ENCODE data around the gene CCDC177. TPM values are rescaled to one million over a fixed set of nuclear protein-coding genes. Genes with fewer than 3 reads are reported as not detected.

The CCDC177 gene
- total and polyA plus RNA-seq, 4 donors = 0.08 TPM; not detected in 3

DNA sequence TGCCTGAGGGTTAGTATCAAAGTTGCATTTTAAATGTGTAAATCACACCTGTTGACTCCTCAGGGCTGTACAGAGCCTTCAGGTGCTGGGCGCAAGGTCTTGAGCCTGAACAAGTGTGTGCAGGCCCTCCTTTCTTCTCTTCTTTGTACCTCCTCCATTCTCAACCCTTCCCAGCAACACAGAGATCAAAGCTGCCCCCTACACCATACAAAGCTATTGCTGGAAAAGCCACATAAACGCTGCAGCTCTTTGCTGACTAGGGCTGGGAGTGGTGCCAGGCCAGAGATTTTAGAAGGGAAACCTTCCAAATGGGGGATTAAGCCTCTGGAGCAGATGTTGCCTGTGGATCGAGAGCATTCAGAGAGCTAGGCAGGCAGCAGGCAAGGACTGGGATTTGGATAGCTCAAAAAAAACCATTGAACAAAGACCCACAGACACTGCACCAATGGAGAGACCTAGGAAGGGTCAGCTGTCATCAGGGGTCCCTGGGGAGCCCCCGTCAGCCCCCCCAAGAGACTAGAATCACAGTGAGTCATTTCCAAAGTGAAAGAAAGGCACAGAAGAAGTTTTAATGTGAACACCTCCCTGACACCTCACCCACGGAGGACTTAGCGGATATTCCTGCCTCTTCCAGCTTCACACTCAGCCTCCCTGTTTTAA, 18.5 kb upstream of the CCDC177 start:
- Histone ChIP-seq H3K9me3 (ENCODE audit: control insufficient read depth in 4 of 4, low read length in 3 of 4) (no peaks in the 10 kb centered on the region), H3K4me1 (ENCODE audit: control insufficient read depth in 4 of 4, insufficient read depth in 4 of 4, low read length in 3 of 4) (no peaks in the 10 kb centered on the region), H3K4me3 (ENCODE audit: low read depth in 1 of 3, low read length in 3 of 3) (no peak overlapping the region), H3K27me3 (ENCODE audit: control insufficient read depth in 4 of 4, insufficient read depth in 4 of 4, low read length in 3 of 4) (no peaks in the 10 kb centered on the region), H3K27ac (ENCODE audit: low read depth in 1 of 2, low read length in 2 of 2) (no peak overlapping the region), H3K9ac (ENCODE audit: low read depth in 1 of 2, low read length in 2 of 2) (no peak overlapping the region), H3K36me3 (ENCODE audit: control insufficient read depth in 4 of 4, insufficient read depth in 3 of 4, low read depth in 1 of 4, low read length in 3 of 4) (no peaks in the 10 kb centered on the region)
- DNase-seq (ENCODE audit: low spot score) = no peak
- WGBS = 72% methylated on average over 6 of the region's 6 CpGs
- no peak for TF ChIP-seq YY1 (IDR thresholded peaks at IDR 0.05)
- TF ChIP-seq FOXA1 (IDR thresholded peaks at IDR 0.05) = no peak
- TF ChIP-seq FOXA2 (IDR thresholded peaks at IDR 0.05) = no peak
- no peak for TF ChIP-seq SP1 (IDR thresholded peaks at IDR 0.05)
- no peak for TF ChIP-seq JUND (IDR thresholded peaks at IDR 0.05)
- TF ChIP-seq, protein P1, sequence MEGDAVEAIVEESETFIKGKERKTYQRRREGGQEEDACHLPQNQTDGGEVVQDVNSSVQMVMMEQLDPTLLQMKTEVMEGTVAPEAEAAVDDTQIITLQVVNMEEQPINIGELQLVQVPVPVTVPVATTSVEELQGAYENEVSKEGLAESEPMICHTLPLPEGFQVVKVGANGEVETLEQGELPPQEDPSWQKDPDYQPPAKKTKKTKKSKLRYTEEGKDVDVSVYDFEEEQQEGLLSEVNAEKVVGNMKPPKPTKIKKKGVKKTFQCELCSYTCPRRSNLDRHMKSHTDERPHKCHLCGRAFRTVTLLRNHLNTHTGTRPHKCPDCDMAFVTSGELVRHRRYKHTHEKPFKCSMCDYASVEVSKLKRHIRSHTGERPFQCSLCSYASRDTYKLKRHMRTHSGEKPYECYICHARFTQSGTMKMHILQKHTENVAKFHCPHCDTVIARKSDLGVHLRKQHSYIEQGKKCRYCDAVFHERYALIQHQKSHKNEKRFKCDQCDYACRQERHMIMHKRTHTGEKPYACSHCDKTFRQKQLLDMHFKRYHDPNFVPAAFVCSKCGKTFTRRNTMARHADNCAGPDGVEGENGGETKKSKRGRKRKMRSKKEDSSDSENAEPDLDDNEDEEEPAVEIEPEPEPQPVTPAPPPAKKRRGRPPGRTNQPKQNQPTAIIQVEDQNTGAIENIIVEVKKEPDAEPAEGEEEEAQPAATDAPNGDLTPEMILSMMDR (IDR thresholded peaks at IDR 0.05; ENCODE audit: low read depth, low read length, missing input control) = no peak
- TF ChIP-seq, protein P2, sequence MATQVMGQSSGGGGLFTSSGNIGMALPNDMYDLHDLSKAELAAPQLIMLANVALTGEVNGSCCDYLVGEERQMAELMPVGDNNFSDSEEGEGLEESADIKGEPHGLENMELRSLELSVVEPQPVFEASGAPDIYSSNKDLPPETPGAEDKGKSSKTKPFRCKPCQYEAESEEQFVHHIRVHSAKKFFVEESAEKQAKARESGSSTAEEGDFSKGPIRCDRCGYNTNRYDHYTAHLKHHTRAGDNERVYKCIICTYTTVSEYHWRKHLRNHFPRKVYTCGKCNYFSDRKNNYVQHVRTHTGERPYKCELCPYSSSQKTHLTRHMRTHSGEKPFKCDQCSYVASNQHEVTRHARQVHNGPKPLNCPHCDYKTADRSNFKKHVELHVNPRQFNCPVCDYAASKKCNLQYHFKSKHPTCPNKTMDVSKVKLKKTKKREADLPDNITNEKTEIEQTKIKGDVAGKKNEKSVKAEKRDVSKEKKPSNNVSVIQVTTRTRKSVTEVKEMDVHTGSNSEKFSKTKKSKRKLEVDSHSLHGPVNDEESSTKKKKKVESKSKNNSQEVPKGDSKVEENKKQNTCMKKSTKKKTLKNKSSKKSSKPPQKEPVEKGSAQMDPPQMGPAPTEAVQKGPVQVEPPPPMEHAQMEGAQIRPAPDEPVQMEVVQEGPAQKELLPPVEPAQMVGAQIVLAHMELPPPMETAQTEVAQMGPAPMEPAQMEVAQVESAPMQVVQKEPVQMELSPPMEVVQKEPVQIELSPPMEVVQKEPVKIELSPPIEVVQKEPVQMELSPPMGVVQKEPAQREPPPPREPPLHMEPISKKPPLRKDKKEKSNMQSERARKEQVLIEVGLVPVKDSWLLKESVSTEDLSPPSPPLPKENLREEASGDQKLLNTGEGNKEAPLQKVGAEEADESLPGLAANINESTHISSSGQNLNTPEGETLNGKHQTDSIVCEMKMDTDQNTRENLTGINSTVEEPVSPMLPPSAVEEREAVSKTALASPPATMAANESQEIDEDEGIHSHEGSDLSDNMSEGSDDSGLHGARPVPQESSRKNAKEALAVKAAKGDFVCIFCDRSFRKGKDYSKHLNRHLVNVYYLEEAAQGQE (IDR thresholded peaks at IDR 0.05) = no peak
- no peak for TF ChIP-seq EGR1 (IDR thresholded peaks at IDR 0.05; ENCODE audit: low read depth in 2 of 2)
- TF ChIP-seq, protein P3, sequence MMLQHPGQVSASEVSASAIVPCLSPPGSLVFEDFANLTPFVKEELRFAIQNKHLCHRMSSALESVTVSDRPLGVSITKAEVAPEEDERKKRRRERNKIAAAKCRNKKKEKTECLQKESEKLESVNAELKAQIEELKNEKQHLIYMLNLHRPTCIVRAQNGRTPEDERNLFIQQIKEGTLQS (IDR thresholded peaks at IDR 0.05) = no peak
- TF ChIP-seq, protein P4, sequence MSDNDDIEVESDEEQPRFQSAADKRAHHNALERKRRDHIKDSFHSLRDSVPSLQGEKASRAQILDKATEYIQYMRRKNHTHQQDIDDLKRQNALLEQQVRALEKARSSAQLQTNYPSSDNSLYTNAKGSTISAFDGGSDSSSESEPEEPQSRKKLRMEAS (IDR thresholded peaks at IDR 0.05) = no peak
- no peak for TF ChIP-seq TAF1 (conservative IDR thresholded peaks at IDR 0.05)
- no peak for TF ChIP-seq GABPA (IDR thresholded peaks at IDR 0.05 in 1 of 2, conservative IDR thresholded peaks at IDR 0.05 in 1 of 2)
- no peak for TF ChIP-seq RXRA (IDR thresholded peaks at IDR 0.05)
- TF ChIP-seq, protein P5, sequence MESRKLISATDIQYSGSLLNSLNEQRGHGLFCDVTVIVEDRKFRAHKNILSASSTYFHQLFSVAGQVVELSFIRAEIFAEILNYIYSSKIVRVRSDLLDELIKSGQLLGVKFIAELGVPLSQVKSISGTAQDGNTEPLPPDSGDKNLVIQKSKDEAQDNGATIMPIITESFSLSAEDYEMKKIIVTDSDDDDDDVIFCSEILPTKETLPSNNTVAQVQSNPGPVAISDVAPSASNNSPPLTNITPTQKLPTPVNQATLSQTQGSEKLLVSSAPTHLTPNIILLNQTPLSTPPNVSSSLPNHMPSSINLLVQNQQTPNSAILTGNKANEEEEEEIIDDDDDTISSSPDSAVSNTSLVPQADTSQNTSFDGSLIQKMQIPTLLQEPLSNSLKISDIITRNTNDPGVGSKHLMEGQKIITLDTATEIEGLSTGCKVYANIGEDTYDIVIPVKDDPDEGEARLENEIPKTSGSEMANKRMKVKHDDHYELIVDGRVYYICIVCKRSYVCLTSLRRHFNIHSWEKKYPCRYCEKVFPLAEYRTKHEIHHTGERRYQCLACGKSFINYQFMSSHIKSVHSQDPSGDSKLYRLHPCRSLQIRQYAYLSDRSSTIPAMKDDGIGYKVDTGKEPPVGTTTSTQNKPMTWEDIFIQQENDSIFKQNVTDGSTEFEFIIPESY (IDR thresholded peaks at IDR 0.05) = no peak
- TF ChIP-seq HNF4G (IDR thresholded peaks at IDR 0.05) = no peak
- no peak for TF ChIP-seq NR2F2 (IDR thresholded peaks at IDR 0.05)
- TF ChIP-seq HNF4A (conservative IDR thresholded peaks at IDR 0.05) = no peak
- TF ChIP-seq RAD21 (IDR thresholded peaks at IDR 0.05) = no peak
